IMR-90 (cell line): ENCODE results near the gene RARRES2. TPM values are rescaled to one million over a fixed set of nuclear protein-coding genes. Genes with fewer than 3 reads are reported as not detected.

Experiments used
- ATAC-seq: fragments of 200-7000 bp; cut with Tn5 transposase; 2 replicates; pipeline ENCODE4 v1.9.1; 2020; ENCODE audit warnings: low read depth, mild to moderate bottlenecking, moderate library complexity
- BruUV-seq: library from RNA; stranded (reverse); fragments of 400-500 nt; replicated peaks from 2 replicates; lab custom pipeline; 2021; lab: Mats Ljungman, UMichigan
- CTCF ChIA-PET: fragments of 300-600 bp; formaldehyde crosslinking; extraction: SDS; loops from one replicate; lab custom pipeline; 2021; ENCODE audit warnings: antibody characterized with exemption; lab: Yijun Ruan, JAX
- POLR2A ChIA-PET: fragments of 300-600 bp; sonication (Branson Sonifier 250); formaldehyde crosslinking; loops from one replicate; lab custom pipeline; 2022; ENCODE audit warnings: antibody characterized with exemption; ENCODE audit not compliant: unreplicated experiment; lab: Charles Lee
- DNase-seq: peaks from one replicate; pipeline ENCODE4 v3.0.0; 2013
- H2AFZ ChIP-seq: replicated peaks from 2 replicates; pipeline ENCODE3; 2013; ENCODE audit warnings: low read length, mild to moderate bottlenecking; ENCODE audit not compliant: poor library complexity
- H2AK5ac ChIP-seq: 2 replicates; pipeline ENCODE4 v1.6.1; 2013; ENCODE audit warnings: low read depth, low read length, inconsistent platforms
- H2AK9ac ChIP-seq: replicated peaks from 2 replicates; pipeline ENCODE3; 2013; ENCODE audit warnings: mild to moderate bottlenecking, low read depth, low read length, moderate library complexity; ENCODE audit not compliant: poor library complexity
- H2BK120ac ChIP-seq: 2 replicates; pipeline ENCODE4 v1.6.1; 2013; ENCODE audit warnings: low read depth, low read length, inconsistent platforms
- H2BK15ac ChIP-seq: 3 replicates; pipeline ENCODE4 v1.6.1; 2013; ENCODE audit warnings: low read depth, low read length, inconsistent platforms
- H2BK20ac ChIP-seq: 2 replicates; pipeline ENCODE4 v1.6.1; 2013; ENCODE audit warnings: low read depth, mild to moderate bottlenecking, inconsistent platforms, low read length, moderate library complexity
- H2BK5ac ChIP-seq: 2 replicates; pipeline ENCODE4 v1.6.1; 2013; ENCODE audit warnings: mild to moderate bottlenecking, low read depth, low read length, inconsistent platforms; ENCODE audit not compliant: poor library complexity, severe bottlenecking
- H3K14ac ChIP-seq: replicated peaks from 2 replicates; pipeline ENCODE4 v1.6.1; 2013; ENCODE audit warnings: low read depth, low read length, inconsistent platforms
- H3K18ac ChIP-seq: 2 replicates; pipeline ENCODE4 v1.6.1; 2013; ENCODE audit warnings: low read depth, low read length, control low read depth
- H3K23ac ChIP-seq: 2 replicates; pipeline ENCODE4 v1.6.1; 2013; ENCODE audit warnings: low read depth, low read length, inconsistent platforms
- H3K27ac ChIP-seq: 2 replicates; pipeline ENCODE4 v1.5.1; 2013; ENCODE audit warnings: mild to moderate bottlenecking, control low read depth, low read length; ENCODE audit not compliant: insufficient read depth
- H3K27me3 ChIP-seq: 2 replicates; pipeline ENCODE4 v1.6.1; 2013; ENCODE audit warnings: low read length; ENCODE audit not compliant: control insufficient read depth, insufficient read depth
- H3K36me3 ChIP-seq: 2 replicates; pipeline ENCODE4 v1.6.1; 2013; ENCODE audit warnings: low read length, mixed read lengths; ENCODE audit not compliant: control insufficient read depth, insufficient read depth
- H3K4ac ChIP-seq: 2 replicates; pipeline ENCODE4 v1.6.1; 2013; ENCODE audit warnings: low read depth, low read length, inconsistent platforms
- H3K4me1 ChIP-seq: 2 replicates; pipeline ENCODE4 v1.6.1; 2013; ENCODE audit warnings: low read length, mixed read lengths; ENCODE audit not compliant: control insufficient read depth, insufficient read depth
- H3K4me2 ChIP-seq: 2 replicates; pipeline ENCODE4 v1.6.1; 2013; ENCODE audit warnings: low read depth, mild to moderate bottlenecking, control low read depth, low read length, moderate library complexity
- H3K4me3 ChIP-seq: 2 replicates; pipeline ENCODE4 v1.5.1; 2013; ENCODE audit warnings: low read depth, mild to moderate bottlenecking, control low read depth, low read length, moderate library complexity; ENCODE audit not compliant: insufficient read depth
- H3K56ac ChIP-seq: 2 replicates; pipeline ENCODE4 v1.6.1; 2013; ENCODE audit warnings: low read length, inconsistent platforms; ENCODE audit not compliant: insufficient read depth; ENCODE audit errors: extremely low read depth
- H3K79me1 ChIP-seq, 2 experiments: 2 replicates each; pipeline ENCODE4 v1.6.1; 2013; ENCODE audit warnings: low read length in 2 of 2, inconsistent platforms in 1 of 2, low read depth in 1 of 2
- H3K9ac ChIP-seq: 2 replicates; pipeline ENCODE4 v1.6.1; 2013; ENCODE audit warnings: low read depth, low read length, control low read depth
- H3K9me1 ChIP-seq: 2 replicates; pipeline ENCODE4 v1.6.1; 2013; ENCODE audit warnings: low read length, inconsistent platforms; ENCODE audit not compliant: insufficient read depth
- H3K9me3 ChIP-seq: 2 replicates; pipeline ENCODE4 v1.6.1; 2013; ENCODE audit warnings: low read length; ENCODE audit not compliant: control insufficient read depth, insufficient read depth
- H4K20me1 ChIP-seq: 2 replicates; pipeline ENCODE4 v1.6.1; 2013; ENCODE audit warnings: low read length, inconsistent platforms; ENCODE audit not compliant: insufficient read depth
- H4K5ac ChIP-seq: 2 replicates; pipeline ENCODE4 v1.6.1; 2013; ENCODE audit warnings: mild to moderate bottlenecking, low read depth, low read length, control low read depth
- H4K8ac ChIP-seq, 2 experiments: 2 replicates each; pipeline ENCODE4 v1.6.1; 2013; ENCODE audit warnings: low read depth in 2 of 2, low read length in 2 of 2, control low read depth in 1 of 2, inconsistent platforms in 1 of 2
- H4K91ac ChIP-seq: 2 replicates; pipeline ENCODE4 v1.6.1; 2013; ENCODE audit warnings: low read depth, low read length, inconsistent platforms; ENCODE audit not compliant: insufficient read depth
- BHLHE40 ChIP-seq: fragments of 150-350 bp; IDR thresholded peaks from 2 replicates; pipeline ENCODE4 v1.6.1; 2016; ENCODE audit warnings: mild to moderate bottlenecking, low read depth, low read length
- CEBPB ChIP-seq: IDR thresholded peaks from 2 replicates; pipeline ENCODE4 v1.6.1; 2012; ENCODE audit warnings: low read depth, low read length, improper control_type of control experiment
- FOS ChIP-seq: fragments of 150-350 bp; IDR thresholded peaks from 2 replicates; pipeline ENCODE4 v1.6.1; 2016; ENCODE audit warnings: low read depth, low read length
- WGBS, 2 experiments: methylation state at CpG; one replicate each; pipeline versions ENCODE4 v1.1.5 to v1.1.7; 2013; ENCODE audit warnings: missing lambda C conversion rate in 2 of 2; ENCODE audit not compliant: insufficient read length in 1 of 2; ENCODE audit errors: extremely low coverage in 2 of 2; 5-methylcytosine and 5-hydroxymethylcytosine counted together
- dilution Hi-C: fragments of 300-500 bp; cut with HindIII; formaldehyde crosslinking; loops from one replicate; pipeline ENCODE4 v1.14.3; 2018; ENCODE audit warnings: low sequenced_read_pairs; ENCODE audit not compliant: unreplicated experiment
- in situ Hi-C: fragments of 300-500 bp; cut with MboI; formaldehyde crosslinking; loops from 3 replicates; pipeline ENCODE4 v1.14.3; 2019; ENCODE audit warnings: low sequenced_read_pairs, inconsistent platforms, mixed read lengths
- intact Hi-C: fragments of 100-400 bp; cut with micrococcal nuclease; formaldehyde crosslinking; loops from 2 replicates; pipeline ENCODE4 v1.10.0; 2022
- polyA plus RNA-seq, 3 experiments: library from polyadenylated mRNA; depleted of rRNA; stranded (reverse); fragments of >200 nt; gene quantifications; 2 replicates each; pipeline ENCODE4 v1.2.3, GENCODE V29; 2012; ENCODE audit warnings: low replicate concordance in 1 of 3
- total RNA-seq: library from RNA; depleted of rRNA; stranded (reverse); fragments of >200 nt; gene quantifications from 2 replicates; pipeline ENCODE4 v1.2.3, GENCODE V29; 2012

Gene RARRES2
- total and polyA plus RNA-seq, 2 of the 4 experiments (the other 2 are of a cell fraction) = 1.6 TPM; not detected in 1

DNA sequence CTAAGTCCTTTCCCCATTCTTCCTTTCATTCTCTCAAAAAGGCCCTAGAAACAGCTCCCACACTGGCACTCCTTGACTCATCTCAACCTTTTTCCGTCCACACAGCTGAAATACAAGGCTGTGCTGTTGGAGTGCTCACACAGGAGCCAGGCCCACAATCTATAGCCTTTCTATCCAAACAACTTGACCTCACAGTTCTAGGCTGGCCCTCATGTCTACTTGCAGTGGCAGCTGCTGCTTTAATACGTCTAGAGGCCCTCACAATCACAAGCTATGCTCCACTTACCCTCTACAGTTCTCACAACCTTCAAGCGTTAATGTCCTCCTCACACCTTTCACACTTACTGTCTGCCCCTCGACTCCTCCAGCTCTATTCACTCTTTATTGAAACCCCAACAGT is 30.3 kb downstream of the RARRES2 start:
- no peak overlapping the region for H3K18ac ChIP-seq
- H3K9me1 ChIP-seq = 0 out of 2 replicates have a peak, but pooled peaks cover 3% of the 10 kb centered on the region
- BruUV-seq = no TSS peak
- ATAC-seq (no peak), DNase-seq (no peak)
- no peak overlapping the region for H3K4me2 ChIP-seq
- ChIA-PET POLR2A (no interaction called here), CTCF (interaction anchor here (0.7 kb wide), 1 partner anchor 14 kb away, joined by 3 read pairs; no protein-coding TSS in a partner anchor)
- TF ChIP-seq BHLHE40 (no peak), FOS (no peak), CEBPB (no peak)
- no peak overlapping the region for H4K91ac ChIP-seq
- no peak overlapping the region for H4K5ac ChIP-seq
- H2AK9ac ChIP-seq = no peak overlapping the region
- WGBS, 2 experiments = 94% methylated on average over 3 of the region's 4 CpGs; no CpG with 5 or more reads in 1 of the 2 experiments
- 0 out of 2 replicates have a peak, but pooled peaks cover 2% of the 10 kb centered on the region for H3K9me3 ChIP-seq
- dilution Hi-C loops (no loop called here), intact Hi-C loops (no loop called here), in situ Hi-C loops (loop anchor here (25.0 kb wide), 1 partner anchor 426 kb away; the partner anchor contains the start of gene GIMAP5)
- H3K56ac ChIP-seq = no peak overlapping the region
- H3K79me1 ChIP-seq = no peaks in the 10 kb centered on the region
- H3K4ac ChIP-seq = no peak overlapping the region
- no peaks in the 10 kb centered on the region for H3K36me3 ChIP-seq
- H3K4me3 ChIP-seq = no peak overlapping the region
- H2AFZ ChIP-seq = no peak overlapping the region
- H4K20me1 ChIP-seq = no peaks in the 10 kb centered on the region
- peaks cover 5% of the 10 kb centered on the region; the same call in 1 of the 2 replicates for H3K4me1 ChIP-seq
- H2AK5ac ChIP-seq = no peak overlapping the region
- no peaks in the 10 kb centered on the region for H3K27me3 ChIP-seq
- no peak overlapping the region for H3K9ac ChIP-seq
- no peak overlapping the region for H2BK120ac ChIP-seq
- H2BK15ac ChIP-seq = no peak overlapping the region
- H2BK20ac ChIP-seq = no peak overlapping the region
- H4K8ac ChIP-seq = no peak overlapping the region
- no peak overlapping the region for H2BK5ac ChIP-seq
- no peak overlapping the region for H3K27ac ChIP-seq
- no peak overlapping the region for H3K14ac ChIP-seq
- H3K23ac ChIP-seq = no peak overlapping the region
